HCT116 (cell line): ENCODE data around the gene EFR3B. TPM values are rescaled to one million over a fixed set of nuclear protein-coding genes. Genes with fewer than 3 reads are reported as not detected.

Source experiments
- ATAC-seq: fragments of 200-7000 bp; cut with Tn5 transposase; 2 replicates; pipeline ENCODE4 v1.9.1; 2020; ENCODE audit warnings: mild to moderate bottlenecking, moderate library complexity
- BruUV-seq: library from RNA; stranded (reverse); fragments of 400-500 nt; replicated peaks from 2 replicates; lab custom pipeline; 2021; lab: Mats Ljungman, UMichigan
- CTCF ChIA-PET: fragments of 300-600 bp; sonication (Branson Sonifier 250); formaldehyde crosslinking; loops from one replicate; lab custom pipeline; 2021; ENCODE audit warnings: antibody characterized with exemption; lab: Charles Lee
- POLR2A ChIA-PET: fragments of 300-600, 350-600 bp; sonication (Branson Sonifier 250); formaldehyde crosslinking; loops from one replicate; lab custom pipeline; 2021; ENCODE audit warnings: antibody characterized with exemption; lab: Charles Lee
- RAD21 ChIA-PET, 2 experiments: fragments of 300-600 bp; sonication (Branson Sonifier 250); formaldehyde crosslinking; loops; one replicate each; lab custom pipeline; 2023; ENCODE audit warnings: low total read pairs in 2 of 2; ENCODE audit not compliant: uncharacterized antibody in 2 of 2, unreplicated experiment in 2 of 2, low non-redundant PET in 1 of 2; lab: Charles Lee
- DNase-seq: peaks from one replicate; pipeline ENCODE4 v3.0.0-alpha.2; 2010; ENCODE audit warnings: low read depth, low spot score
- H2AFZ ChIP-seq: fragments of 200-600 bp; shearing (Covaris generic), sonication (generic); 2 replicates; pipeline ENCODE4 v1.6.1; 2017; ENCODE audit warnings: low read depth, mixed run types, mixed read lengths, antibody characterized with exemption, low read length; ENCODE audit not compliant: poor library complexity, severe bottlenecking
- H3K27ac ChIP-seq: 2 replicates; pipeline ENCODE4 v1.5.1; 2012; ENCODE audit warnings: low read depth, low read length
- H3K27me3 ChIP-seq: fragments of 200-600 bp; sonication (generic); 2 replicates; pipeline ENCODE4 v1.6.1; 2016; ENCODE audit warnings: mixed run types, low read length, mixed read lengths; ENCODE audit not compliant: insufficient read depth
- H3K36me3 ChIP-seq, 2 experiments: fragments of 200-500 bp in 1 of 2; fragments of 200-600 bp in 1 of 2; sonication (Bioruptor generic) in 1 of 2; sonication (generic) in 1 of 2; 2 replicates each; pipeline versions ENCODE4 v1.5.1 to v1.6.1; 2014 to 2016; ENCODE audit warnings: low read length in 2 of 2, inconsistent platforms in 1 of 2, mixed read lengths in 1 of 2, mixed run types in 1 of 2; ENCODE audit not compliant: insufficient read depth in 2 of 2, control insufficient read depth in 1 of 2
- H3K4me1 ChIP-seq, 2 experiments: fragments of 200-600 bp in 1 of 2; sonication (generic) in 1 of 2; 2 replicates each; pipeline versions ENCODE4 v1.5.1 to v1.6.1; 2012 to 2017; ENCODE audit warnings: low read length in 2 of 2, inconsistent platforms in 1 of 2, mild to moderate bottlenecking in 1 of 2, mixed read lengths in 1 of 2, mixed run types in 1 of 2, moderate library complexity in 1 of 2; ENCODE audit not compliant: insufficient read depth in 2 of 2, control insufficient read depth in 1 of 2
- H3K4me2 ChIP-seq: fragments of 200-600 bp; sonication (generic); 2 replicates; pipeline ENCODE4 v1.6.1; 2017; ENCODE audit warnings: mixed run types, low read length, mixed read lengths
- H3K4me3 ChIP-seq, 2 experiments: fragments of 200-600 bp in 1 of 2; sonication (generic) in 1 of 2; replicated peaks in 1 of 2; 2 replicates each; pipeline ENCODE4 v1.5.1; 2011 to 2016; ENCODE audit warnings: low read length in 2 of 2, control low read depth in 1 of 2, low read depth in 1 of 2, mild to moderate bottlenecking in 1 of 2, mixed read lengths in 1 of 2, mixed run types in 1 of 2
- H3K79me2 ChIP-seq: fragments of 200-600 bp; sonication (generic); 2 replicates; pipeline ENCODE4 v1.6.1; 2017; ENCODE audit warnings: mild to moderate bottlenecking, mixed run types, low read length, moderate library complexity, mixed read lengths; ENCODE audit not compliant: insufficient read depth
- H3K9ac ChIP-seq: fragments of 200-600 bp; sonication (generic); 2 replicates; pipeline ENCODE4 v1.6.1; 2016; ENCODE audit warnings: low read length, mixed read lengths
- H3K9me2 ChIP-seq: fragments of 200-600 bp; sonication (generic), shearing (Covaris generic); 2 replicates; pipeline ENCODE4 v1.6.1; 2017; ENCODE audit warnings: mixed run types, mild to moderate bottlenecking, moderate library complexity; ENCODE audit not compliant: insufficient read depth
- H3K9me3 ChIP-seq, 2 experiments: fragments of 200-500 bp in 1 of 2; fragments of 200-600 bp in 1 of 2; sonication (Bioruptor generic) in 1 of 2; sonication (generic) in 1 of 2; 2 replicates each; pipeline ENCODE4 v1.6.1; 2014 to 2017; ENCODE audit warnings: low read length in 2 of 2, mixed read lengths in 2 of 2, inconsistent platforms in 1 of 2, low read depth in 1 of 2, mild to moderate bottlenecking in 1 of 2, mixed run types in 1 of 2, moderate library complexity in 1 of 2; ENCODE audit not compliant: control insufficient read depth in 1 of 2, insufficient read depth in 1 of 2
- H4K20me1 ChIP-seq: fragments of 200-600 bp; sonication (generic), shearing (Covaris generic); 2 replicates; pipeline ENCODE4 v1.6.1; 2017; ENCODE audit warnings: mixed run types, mild to moderate bottlenecking, moderate library complexity; ENCODE audit not compliant: insufficient read depth
- CBX3 ChIP-seq: IDR thresholded peaks from 2 replicates; pipeline ENCODE4 v1.6.1; 2012; ENCODE audit warnings: low read depth
- CEBPB ChIP-seq: IDR thresholded peaks from 2 replicates; pipeline ENCODE4 v1.6.1; 2012; ENCODE audit warnings: low read depth
- EGR1 ChIP-seq: IDR thresholded peaks from 2 replicates; pipeline ENCODE4 v1.6.1; 2012; ENCODE audit warnings: low read depth
- ELF1 ChIP-seq: IDR thresholded peaks from 2 replicates; pipeline ENCODE4 v1.6.1; 2012; ENCODE audit warnings: low read depth, borderline replicate concordance
- EZH2 ChIP-seq: fragments of 200-600 bp; sonication (generic); IDR thresholded peaks from 2 replicates; pipeline ENCODE4 v1.6.1; 2017; ENCODE audit warnings: antibody characterized with exemption, mixed run types
- EZH2phosphoT487 ChIP-seq: fragments of 200-600 bp; IDR thresholded peaks from 2 replicates; pipeline ENCODE4 v1.6.1; 2018; ENCODE audit warnings: antibody characterized with exemption, borderline replicate concordance
- FOSL1 ChIP-seq: IDR thresholded peaks from 2 replicates; pipeline ENCODE4 v1.6.1; 2012; ENCODE audit warnings: low read depth
- JUND ChIP-seq: IDR thresholded peaks from 2 replicates; pipeline ENCODE4 v1.6.1; 2012
- MAX ChIP-seq: IDR thresholded peaks from 2 replicates; pipeline ENCODE4 v1.6.1; 2012
- POLR2A ChIP-seq: IDR thresholded peaks from 2 replicates; pipeline ENCODE4 v1.7.0; 2011; ENCODE audit warnings: borderline replicate concordance; ENCODE audit not compliant: insufficient read depth, insufficient read length; ENCODE audit errors: extremely low read depth
- POLR2AphosphoS5 ChIP-seq: IDR thresholded peaks from 2 replicates; pipeline ENCODE4 v1.6.1; 2011; ENCODE audit warnings: mild to moderate bottlenecking, low read depth, low read length, moderate library complexity
- RAD21 ChIP-seq: IDR thresholded peaks from 2 replicates; pipeline ENCODE4 v1.6.1; 2012; ENCODE audit warnings: low read depth, mild to moderate bottlenecking
- SIN3A ChIP-seq: IDR thresholded peaks from 2 replicates; pipeline ENCODE4 v1.6.1; 2012; ENCODE audit warnings: low read depth
- SP1 ChIP-seq: IDR thresholded peaks from 2 replicates; pipeline ENCODE4 v1.6.1; 2012; ENCODE audit warnings: low read depth
- SRF ChIP-seq: IDR thresholded peaks from 2 replicates; pipeline ENCODE4 v1.6.1; 2012; ENCODE audit warnings: low read depth
- TCF7L2 ChIP-seq: IDR thresholded peaks from 2 replicates; pipeline ENCODE4 v1.7.0; 2011; ENCODE audit warnings: borderline replicate concordance, inconsistent platforms; ENCODE audit not compliant: insufficient read depth, insufficient read length; ENCODE audit errors: extremely low read depth
- YY1 ChIP-seq: IDR thresholded peaks from 2 replicates; pipeline ENCODE4 v1.6.1; 2011; ENCODE audit warnings: low read length, low read depth, moderate library complexity, mild to moderate bottlenecking; ENCODE audit not compliant: insufficient replicate concordance; ENCODE audit errors: extremely low read depth
- ZFX ChIP-seq: fragments of 450-650 bp; IDR thresholded peaks from 2 replicates; pipeline ENCODE4 v1.6.1; 2017
- ZNF274 ChIP-seq: fragments of 200-500 bp; sonication (Bioruptor generic); IDR thresholded peaks from 2 replicates; pipeline ENCODE4 v1.6.1; 2014; ENCODE audit warnings: mild to moderate bottlenecking, low read depth, low read length, inconsistent platforms
- intact Hi-C: fragments of 100-400 bp; cut with micrococcal nuclease; formaldehyde crosslinking; loops from 2 replicates; pipeline ENCODE4 v1.10.0; 2022
- total RNA-seq: library from RNA; stranded (reverse); gene quantifications from one replicate; pipeline ENCODE4 v1.2.1, GENCODE V29; 2021; ENCODE audit not compliant: unreplicated experiment
- TF ChIP-seq, protein P1 (sequence below), 3 experiments: fragments of 200-600 bp in 1 of 3; sonication (generic) in 1 of 3; IDR thresholded peaks in 2 of 3; conservative IDR thresholded peaks in 1 of 3; 2 replicates each; pipeline ENCODE4 v1.5.1; 2012 to 2017; ENCODE audit warnings: low read depth in 2 of 3, low read length in 2 of 3, antibody characterized with exemption in 1 of 3, borderline replicate concordance in 1 of 3, control low read depth in 1 of 3, mild to moderate bottlenecking in 1 of 3, mixed read lengths in 1 of 3, mixed run types in 1 of 3, moderate library complexity in 1 of 3; ENCODE audit not compliant: insufficient read depth in 1 of 3

EFR3B gene
- total RNA-seq, 1 experiment from 2014 or later = 0.96 TPM

GRCh38 chr2:25014631-25015030 lies 27.2 kb upstream of the EFR3B start:
- BruUV-seq = no TSS peak
- ChIA-PET POLR2A (no interaction called here), CTCF (no interaction called here), RAD21 (no interaction called here)
- H2AFZ ChIP-seq = no peak overlapping the region
- no peaks in the 10 kb centered on the region for H3K27me3 ChIP-seq
- ATAC-seq (no peak), DNase-seq (no peak)
- no peak overlapping the region for H3K4me3 ChIP-seq
- no peaks in the 10 kb centered on the region for H4K20me1 ChIP-seq
- no peaks in the 10 kb centered on the region for H3K36me3 ChIP-seq
- no peaks in the 10 kb centered on the region for H3K9me3 ChIP-seq
- no peak overlapping the region for H3K4me2 ChIP-seq
- TF ChIP-seq EZH2phosphoT487 = no peak
- TF ChIP-seq FOSL1 = no peak
- no peak for TF ChIP-seq ZFX
- no peak for TF ChIP-seq SRF
- TF ChIP-seq SIN3A = no peak
- no peak for TF ChIP-seq JUND
- TF ChIP-seq ELF1 = no peak
- TF ChIP-seq TCF7L2 = no peak
- TF ChIP-seq POLR2A = no peak
- TF ChIP-seq ZNF274 = no peak
- H3K4me1 ChIP-seq = peaks cover 0 to 5% of the 10 kb centered on the region in 2 experiments; a peak in 1 of 4 replicates
- H3K79me2 ChIP-seq = no peaks in the 10 kb centered on the region
- H3K9me2 ChIP-seq = no peaks in the 10 kb centered on the region
- intact Hi-C loops = no loop called here
- no peak overlapping the region for H3K27ac ChIP-seq
- H3K9ac ChIP-seq = no peak overlapping the region

DNA sequence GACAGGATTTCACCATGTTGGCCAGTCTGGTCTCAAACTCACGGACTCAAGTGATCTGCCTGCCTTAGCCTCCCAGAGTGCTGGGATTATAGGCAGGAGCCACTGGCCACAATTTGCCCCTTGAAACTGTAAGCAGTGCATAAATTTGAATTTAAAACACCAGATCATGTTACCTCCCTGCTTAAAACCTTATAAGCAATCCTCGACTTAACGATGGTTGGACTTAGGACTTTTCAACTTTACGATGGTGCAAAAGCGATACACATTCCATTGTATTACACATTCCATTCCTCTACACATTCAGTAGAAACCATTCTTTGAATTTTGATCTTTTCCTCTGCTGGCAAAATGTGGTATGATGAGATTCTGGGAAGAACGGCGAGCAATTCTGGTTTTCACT lies 23.2 kb upstream of the EFR3B start:
- no peak for DNase-seq
- TF ChIP-seq RAD21 = no peak
- TF ChIP-seq CBX3 = no peak
- TF ChIP-seq CEBPB = no peak
- TF ChIP-seq POLR2AphosphoS5 = no peak
- TF ChIP-seq EGR1 = no peak
- TF ChIP-seq MAX = no peak
- no peak for TF ChIP-seq FOSL1
- TF ChIP-seq POLR2A = no peak
- TF ChIP-seq SP1 = no peak
- TF ChIP-seq ZFX = no peak
- TF ChIP-seq EZH2 = no peak
- TF ChIP-seq, protein P1, sequence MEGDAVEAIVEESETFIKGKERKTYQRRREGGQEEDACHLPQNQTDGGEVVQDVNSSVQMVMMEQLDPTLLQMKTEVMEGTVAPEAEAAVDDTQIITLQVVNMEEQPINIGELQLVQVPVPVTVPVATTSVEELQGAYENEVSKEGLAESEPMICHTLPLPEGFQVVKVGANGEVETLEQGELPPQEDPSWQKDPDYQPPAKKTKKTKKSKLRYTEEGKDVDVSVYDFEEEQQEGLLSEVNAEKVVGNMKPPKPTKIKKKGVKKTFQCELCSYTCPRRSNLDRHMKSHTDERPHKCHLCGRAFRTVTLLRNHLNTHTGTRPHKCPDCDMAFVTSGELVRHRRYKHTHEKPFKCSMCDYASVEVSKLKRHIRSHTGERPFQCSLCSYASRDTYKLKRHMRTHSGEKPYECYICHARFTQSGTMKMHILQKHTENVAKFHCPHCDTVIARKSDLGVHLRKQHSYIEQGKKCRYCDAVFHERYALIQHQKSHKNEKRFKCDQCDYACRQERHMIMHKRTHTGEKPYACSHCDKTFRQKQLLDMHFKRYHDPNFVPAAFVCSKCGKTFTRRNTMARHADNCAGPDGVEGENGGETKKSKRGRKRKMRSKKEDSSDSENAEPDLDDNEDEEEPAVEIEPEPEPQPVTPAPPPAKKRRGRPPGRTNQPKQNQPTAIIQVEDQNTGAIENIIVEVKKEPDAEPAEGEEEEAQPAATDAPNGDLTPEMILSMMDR (IDR thresholded peaks at IDR 0.05 in 2 of 3, conservative IDR thresholded peaks at IDR 0.05 in 1 of 3; ENCODE audit: borderline replicate concordance in 1 of 3, insufficient read depth in 1 of 3, low read depth in 2 of 3, low read length in 2 of 3) = no peak
- no peak for TF ChIP-seq JUND
- TF ChIP-seq YY1 = no peak
- no peak for TF ChIP-seq ZNF274
- no peak for TF ChIP-seq ELF1
- TF ChIP-seq SRF = no peak
- H4K20me1 ChIP-seq = no peaks in the 10 kb centered on the region
- CTCF ChIA-PET = no interaction called here
- H3K79me2 ChIP-seq = no peaks in the 10 kb centered on the region
- intact Hi-C loops = no loop called here
- H2AFZ ChIP-seq = no peak overlapping the region
- no peak overlapping the region for H3K4me3 ChIP-seq
- no peak overlapping the region for H3K27ac ChIP-seq
- no peaks in the 10 kb centered on the region for H3K9me3 ChIP-seq
- no peak for ATAC-seq
- H3K9ac ChIP-seq = no peak overlapping the region
- H3K4me2 ChIP-seq = no peak overlapping the region
- no peaks in the 10 kb centered on the region for H3K9me2 ChIP-seq
- BruUV-seq = no TSS peak
- RAD21 ChIA-PET = no interaction called here
- no peaks in the 10 kb centered on the region for H3K4me1 ChIP-seq
- H3K36me3 ChIP-seq = no peaks in the 10 kb centered on the region
- H3K27me3 ChIP-seq = no peaks in the 10 kb centered on the region
- POLR2A ChIA-PET = no interaction called here
